ENCODE data around the gene MOB2. TPM values are rescaled to one million over a fixed set of nuclear protein-coding genes. Genes with fewer than 3 reads are reported as not detected.

Gene MOB2
- total RNA-seq = 55.2 TPM

- DNase-seq (ENCODE audit: low spot score) = no peak
- intact Hi-C loops (cut with DNase I) = no loop called here
- ATAC-seq = peak; percentile 57
Observed at GRCh38 chr11:1486054-1486825, at the start of gene MOB2. MOB2 (minus strand) TSS chr11:1486779; CDS start chr11:1486556, 223 bp downstream.

GRCh38 chr11:1534682-1535081 lies 48.1 kb upstream of the MOB2 start:
- intact Hi-C loops (cut with DNase I) = no loop called here
- DNase-seq (ENCODE audit: low spot score) = no peak
- peak; percentile 52 for ATAC-seq

- no peak for DNase-seq (ENCODE audit: low spot score)
- ATAC-seq = no peak
- intact Hi-C loops (cut with DNase I) = no loop called here
Observed at GRCh38 chr11:1534171-1534570, 47.6 kb upstream of the MOB2 start.

GRCh38 chr11:1533342-1533725 lies 46.8 kb upstream of the MOB2 start:
- ATAC-seq = no peak

GRCh38 chr11:1532606-1533341 lies 46.2 kb upstream of the MOB2 start:
- no peak for DNase-seq (ENCODE audit: low spot score)
- no peak for ATAC-seq
- intact Hi-C loops (cut with DNase I) = no loop called here

More at GRCh38 chr11:1533342-1533725, 46.8 kb upstream of the MOB2 start:
- DNase-seq (ENCODE audit: low spot score) = no peak
- intact Hi-C loops (cut with DNase I) = no loop called here

GRCh38 chr11:1532014-1532586 lies 45.5 kb upstream of the MOB2 start:
- ATAC-seq = peak; percentile 75
- no peak for DNase-seq (ENCODE audit: low spot score)
- intact Hi-C loops (cut with DNase I) = no loop called here

GRCh38 chr11:1531449-1532013 lies 45.0 kb upstream of the MOB2 start:
- DNase-seq (ENCODE audit: low spot score) (no peak), ATAC-seq (no peak)
- intact Hi-C loops (cut with DNase I) = no loop called here

- intact Hi-C loops (cut with DNase I) = no loop called here
- ATAC-seq (no peak), DNase-seq (ENCODE audit: low spot score) (no peak)
Observed at GRCh38 chr11:1530686-1531448, 44.3 kb upstream of the MOB2 start.

GRCh38 chr11:1529774-1530173 lies 43.2 kb upstream of the MOB2 start:
- ATAC-seq = no peak
- no peak for DNase-seq (ENCODE audit: low spot score)
- intact Hi-C loops (cut with DNase I) = no loop called here

GRCh38 chr11:1529286-1529685 lies 42.7 kb upstream of the MOB2 start:
- no peak for ATAC-seq
- no peak for DNase-seq (ENCODE audit: low spot score)
- intact Hi-C loops (cut with DNase I) = no loop called here

GRCh38 chr11:1528710-1529109 lies 42.1 kb upstream of the MOB2 start:
- intact Hi-C loops (cut with DNase I) = no loop called here
- no peak for DNase-seq (ENCODE audit: low spot score)
- no peak for ATAC-seq

GRCh38 chr11:1526785-1527184 lies 40.2 kb upstream of the MOB2 start:
- intact Hi-C loops (cut with DNase I) = no loop called here
- no peak for ATAC-seq

GRCh38 chr11:1523779-1524178 lies 37.2 kb upstream of the MOB2 start:
- no peak for DNase-seq (ENCODE audit: low spot score)
- ATAC-seq = no peak
- intact Hi-C loops (cut with DNase I) = no loop called here

More at GRCh38 chr11:1526785-1527184, 40.2 kb upstream of the MOB2 start:
- DNase-seq (ENCODE audit: low spot score) = no peak

- ATAC-seq (no peak), DNase-seq (ENCODE audit: low spot score) (no peak)
- intact Hi-C loops (cut with DNase I) = no loop called here
Observed at GRCh38 chr11:1523077-1523476, 36.5 kb upstream of the MOB2 start.

GRCh38 chr11:1522081-1522424 lies 35.5 kb upstream of the MOB2 start:
- no peak for DNase-seq (ENCODE audit: low spot score)
- ATAC-seq = no peak
- intact Hi-C loops (cut with DNase I) = no loop called here

- DNase-seq (ENCODE audit: low spot score) = no peak
- intact Hi-C loops (cut with DNase I) = no loop called here
- no peak for ATAC-seq
Observed at GRCh38 chr11:1521382-1522080, 35.0 kb upstream of the MOB2 start.

GRCh38 chr11:1520663-1521267 lies 34.2 kb upstream of the MOB2 start:
- no peak for ATAC-seq
- intact Hi-C loops (cut with DNase I) = no loop called here

GRCh38 chr11:1520209-1520662 lies 33.7 kb upstream of the MOB2 start:
- no peak for DNase-seq (ENCODE audit: low spot score)
- intact Hi-C loops (cut with DNase I) = no loop called here

More at GRCh38 chr11:1520663-1521267, 34.2 kb upstream of the MOB2 start:
- no peak for DNase-seq (ENCODE audit: low spot score)

More at GRCh38 chr11:1520209-1520662, 33.7 kb upstream of the MOB2 start:
- no peak for ATAC-seq

Data from sciatic nerve (tissue), 2 donors.